Thyroid gland (tissue), 4 donors: ENCODE measurements around the gene STMP1.

Source experiments
- CTCF ChIP-seq, 6 experiments: fragments of 200-600 bp in 3 of 6; fragments of 450-650 bp in 3 of 6; sonication (generic) in 3 of 6; IDR thresholded peaks; one replicate each; pipeline ENCODE4 v1.5.1; 2016 to 2019; ENCODE audit warnings: antibody characterized with exemption in 6 of 6, mild to moderate bottlenecking in 2 of 6, inconsistent platforms in 1 of 6, moderate library complexity in 1 of 6
- POLR2A ChIP-seq, 2 donors: fragments of 450-650 bp; IDR thresholded peaks; one replicate each; pipeline ENCODE4 v1.6.1; 2017; ENCODE audit warnings: antibody characterized with exemption in 2 of 2, mild to moderate bottlenecking in 2 of 2, moderate library complexity in 1 of 2

- TF ChIP-seq CTCF (IDR thresholded peaks at IDR 0.05) (no peak), POLR2A (IDR thresholded peaks at IDR 0.05) (no peak)
These were observed 25.2 kb downstream of the STMP1 start for GRCh38 chr7:135687466-135687865.
